Upper lobe of left lung (tissue), 6 donors: Measurements from ENCODE around the gene ABLIM2. TPM values are rescaled to one million over a fixed set of nuclear protein-coding genes. Genes with fewer than 3 reads are reported as not detected.

Source experiments
- ATAC-seq, 2 donors: fragments of 200-7000 bp; cut with Tn5 transposase; one replicate each; pipeline ENCODE4 v1.9.1; 2022; ENCODE audit warnings: mild to moderate bottlenecking in 2 of 2, moderate library complexity in 2 of 2; ENCODE audit not compliant: low FRiP score in 2 of 2
- DNase-seq, 2 donors: peaks; one replicate each; pipeline ENCODE4 v3.0.0-alpha.2; 2019 to 2020
- H3K27ac ChIP-seq, 4 donors: fragments of 200-600 bp; sonication (generic); one replicate each; pipeline ENCODE4 v1.5.1; 2016 to 2019
- H3K27me3 ChIP-seq, 4 donors: fragments of 200-600 bp; sonication (generic); one replicate each; pipeline ENCODE4 v1.5.1; 2017 to 2019
- H3K36me3 ChIP-seq, 4 donors: fragments of 200-600 bp; sonication (generic); one replicate each; pipeline ENCODE4 v1.5.1; 2016 to 2019
- H3K4me1 ChIP-seq, 4 donors: fragments of 200-600 bp; sonication (generic); one replicate each; pipeline ENCODE4 v1.5.1; 2018 to 2019
- H3K4me3 ChIP-seq, 4 donors: fragments of 200-600 bp; sonication (generic); one replicate each; pipeline ENCODE4 v1.5.1; 2017 to 2019; ENCODE audit warnings: mild to moderate bottlenecking in 2 of 4, moderate library complexity in 1 of 4
- H3K9me3 ChIP-seq, 4 donors: fragments of 200-600 bp; sonication (generic); one replicate each; pipeline ENCODE4 v1.5.1; 2018 to 2019
- EP300 ChIP-seq, 4 donors: sonication (generic); formaldehyde crosslinking; IDR thresholded peaks; one replicate each; pipeline ENCODE4 v1.5.1; 2017; ENCODE audit warnings: antibody characterized with exemption in 4 of 4, control low read depth in 2 of 4
- POLR2A ChIP-seq, 4 donors: fragments of 450-650 bp; IDR thresholded peaks; one replicate each; pipeline ENCODE4 v1.5.1; 2016 to 2017; ENCODE audit warnings: antibody characterized with exemption in 4 of 4, mild to moderate bottlenecking in 2 of 4
- POLR2AphosphoS5 ChIP-seq, 2 donors: sonication (generic); formaldehyde crosslinking; IDR thresholded peaks; one replicate each; pipeline ENCODE4 v1.5.1; 2017; ENCODE audit warnings: antibody characterized with exemption in 2 of 2
- WGBS, 2 donors: methylation state at CpG; one replicate each; pipeline ENCODE4 v1.1.5; 2017 to 2018; 5-methylcytosine and 5-hydroxymethylcytosine counted together
- total RNA-seq, 6 donors: library from RNA; depleted of rRNA in 4 of 6; stranded (reverse); fragments of >200 nt in 4 of 6; gene quantifications; one replicate each; pipeline versions ENCODE4 v1.1.0 to v1.2.1, GENCODE V29; 2016 to 2021
- TF ChIP-seq, protein P1 (sequence below), 6 experiments: fragments of 450-650 bp in 4 of 6; fragments of 200-600 bp in 2 of 6; sonication (generic) in 2 of 6; IDR thresholded peaks; one replicate each; pipeline ENCODE4 v1.5.1; 2016 to 2019; ENCODE audit warnings: antibody characterized with exemption in 6 of 6
- donor health status: DM: no; HTN: no; CAD: no; lungs with moderate emphysema.
- donor health status: DM: no; HTN: yes; CAD: no; lungs with severe emphysema.

The ABLIM2 gene
- total RNA-seq, 6 donors from 2014 or later: 3.6 to 36.9 (median 8.1) TPM

DNA sequence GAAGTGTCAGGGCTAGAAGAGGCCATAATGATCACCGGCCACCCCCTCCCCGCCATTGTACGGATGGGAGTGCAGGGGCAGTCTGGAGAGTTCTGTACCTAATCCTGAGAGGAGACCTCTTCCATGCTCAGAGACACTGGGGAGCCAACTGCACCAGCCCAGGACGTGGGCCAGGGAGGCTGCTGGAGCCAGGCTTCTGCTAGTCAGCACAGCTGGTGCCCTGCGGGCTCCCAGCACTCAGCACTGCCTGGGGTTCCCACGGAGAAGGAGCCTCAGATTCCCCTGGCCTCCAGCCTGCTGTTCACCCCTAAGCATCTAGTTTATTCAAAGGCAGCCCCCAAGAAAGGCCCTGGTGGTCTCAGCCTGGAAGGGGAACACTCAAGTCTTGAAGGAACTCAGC, 28.8 kb downstream of the ABLIM2 start:
- ATAC-seq (no peak), DNase-seq (no peak)
- no peak overlapping the region for H3K27ac ChIP-seq
- H3K9me3 ChIP-seq: no peaks in the 10 kb centered on the region
- TF ChIP-seq POLR2AphosphoS5 (IDR thresholded peaks at IDR 0.05) (no peak), EP300 (IDR thresholded peaks at IDR 0.05) (no peak), POLR2A (IDR thresholded peaks at IDR 0.05) (no peak)
- TF ChIP-seq, protein P1, sequence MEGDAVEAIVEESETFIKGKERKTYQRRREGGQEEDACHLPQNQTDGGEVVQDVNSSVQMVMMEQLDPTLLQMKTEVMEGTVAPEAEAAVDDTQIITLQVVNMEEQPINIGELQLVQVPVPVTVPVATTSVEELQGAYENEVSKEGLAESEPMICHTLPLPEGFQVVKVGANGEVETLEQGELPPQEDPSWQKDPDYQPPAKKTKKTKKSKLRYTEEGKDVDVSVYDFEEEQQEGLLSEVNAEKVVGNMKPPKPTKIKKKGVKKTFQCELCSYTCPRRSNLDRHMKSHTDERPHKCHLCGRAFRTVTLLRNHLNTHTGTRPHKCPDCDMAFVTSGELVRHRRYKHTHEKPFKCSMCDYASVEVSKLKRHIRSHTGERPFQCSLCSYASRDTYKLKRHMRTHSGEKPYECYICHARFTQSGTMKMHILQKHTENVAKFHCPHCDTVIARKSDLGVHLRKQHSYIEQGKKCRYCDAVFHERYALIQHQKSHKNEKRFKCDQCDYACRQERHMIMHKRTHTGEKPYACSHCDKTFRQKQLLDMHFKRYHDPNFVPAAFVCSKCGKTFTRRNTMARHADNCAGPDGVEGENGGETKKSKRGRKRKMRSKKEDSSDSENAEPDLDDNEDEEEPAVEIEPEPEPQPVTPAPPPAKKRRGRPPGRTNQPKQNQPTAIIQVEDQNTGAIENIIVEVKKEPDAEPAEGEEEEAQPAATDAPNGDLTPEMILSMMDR (IDR thresholded peaks at IDR 0.05): no peak
- H3K4me3 ChIP-seq: no peak overlapping the region
- WGBS, 2 donors: 90% methylated on average over 3 to 6 of the region's 6 CpGs
- no peaks in the 10 kb centered on the region for H3K27me3 ChIP-seq
- H3K36me3 ChIP-seq: no peaks in the 10 kb centered on the region
- no peaks in the 10 kb centered on the region for H3K4me1 ChIP-seq

DNA sequence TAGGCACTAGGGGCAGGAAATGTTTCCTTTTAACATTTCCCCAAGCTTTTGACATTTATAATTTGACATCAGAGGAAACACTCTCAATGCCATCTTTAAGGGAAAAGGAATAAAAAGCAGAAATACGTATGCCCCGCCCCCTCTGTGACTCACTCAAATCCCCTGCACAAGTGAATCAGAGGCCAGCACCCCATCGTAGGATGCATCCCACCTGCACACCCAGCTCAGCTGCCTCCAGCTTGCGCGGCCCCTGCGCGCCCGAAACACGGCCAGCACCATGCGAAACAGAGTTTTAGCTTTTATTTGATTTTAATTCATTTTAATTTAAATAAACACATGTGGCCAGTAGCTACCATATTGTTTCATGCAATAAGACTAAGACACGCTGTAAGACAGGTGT, 29.5 kb downstream of the ABLIM2 start:
- Histone ChIP-seq H3K4me1 (no peaks in the 10 kb centered on the region), H3K9me3 (no peaks in the 10 kb centered on the region), H3K27me3 (no peaks in the 10 kb centered on the region), H3K36me3 (no peaks in the 10 kb centered on the region), H3K4me3 (no peak overlapping the region), H3K27ac (no peak overlapping the region)
- ATAC-seq (no peak), DNase-seq (no peak)
- TF ChIP-seq POLR2AphosphoS5 (IDR thresholded peaks at IDR 0.05) (no peak), EP300 (IDR thresholded peaks at IDR 0.05) (no peak)
- 92 to 93% methylated on average over 11 of the region's 11 CpGs for WGBS, 2 donors

DNA sequence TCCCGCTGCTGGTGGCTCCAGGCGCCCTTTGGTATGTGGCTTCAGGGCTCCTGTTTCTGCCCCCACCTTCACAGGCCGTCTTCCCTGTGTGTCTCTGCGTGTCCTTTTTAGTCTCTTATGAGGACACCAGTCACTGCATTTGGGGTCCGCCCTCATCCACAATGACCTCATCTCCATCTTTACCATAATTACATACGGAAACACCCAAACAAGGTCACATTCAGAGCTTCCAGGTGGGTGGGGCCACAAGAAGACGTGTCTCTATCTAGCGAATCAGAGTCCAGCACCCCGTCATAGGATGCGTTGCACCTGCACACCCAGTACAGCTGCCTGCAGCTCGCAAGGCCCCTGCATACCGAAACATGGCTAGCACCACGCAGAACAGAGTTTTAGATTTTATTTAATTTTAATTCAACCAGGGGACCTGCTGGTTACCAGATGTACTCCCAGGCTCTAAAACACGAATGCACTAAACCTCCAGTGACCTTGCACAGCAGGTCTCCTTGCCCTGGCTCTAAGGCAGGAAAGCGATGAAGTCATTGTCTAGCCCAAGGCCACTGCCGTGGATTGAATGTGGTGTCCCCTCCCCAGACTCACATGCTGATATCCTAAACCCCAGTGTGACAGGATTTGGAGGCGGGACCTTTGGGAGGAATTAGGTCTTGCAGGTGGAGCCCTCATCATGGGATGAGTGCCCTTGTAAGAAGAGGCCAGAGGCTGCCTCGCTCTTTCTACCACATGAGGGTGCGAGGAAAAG, 30.3 kb downstream of the ABLIM2 start:
- H3K9me3 ChIP-seq: no peaks in the 10 kb centered on the region
- H3K4me3 ChIP-seq: no peak overlapping the region
- whole genome bisulfite sequencing, 2 donors: 78 to 84% methylated on average over 19 of the region's 19 CpGs
- H3K36me3 ChIP-seq: no peaks in the 10 kb centered on the region
- no peak for DNase-seq
- H3K4me1 ChIP-seq: no peaks in the 10 kb centered on the region
- H3K27ac ChIP-seq: no peak overlapping the region
- H3K27me3 ChIP-seq: no peaks in the 10 kb centered on the region
- TF ChIP-seq, protein P1 (IDR thresholded peaks at IDR 0.05): no peak
- TF ChIP-seq POLR2A (IDR thresholded peaks at IDR 0.05) (no peak), EP300 (IDR thresholded peaks at IDR 0.05) (no peak), POLR2AphosphoS5 (IDR thresholded peaks at IDR 0.05) (no peak)
- ATAC-seq: no peak

DNA sequence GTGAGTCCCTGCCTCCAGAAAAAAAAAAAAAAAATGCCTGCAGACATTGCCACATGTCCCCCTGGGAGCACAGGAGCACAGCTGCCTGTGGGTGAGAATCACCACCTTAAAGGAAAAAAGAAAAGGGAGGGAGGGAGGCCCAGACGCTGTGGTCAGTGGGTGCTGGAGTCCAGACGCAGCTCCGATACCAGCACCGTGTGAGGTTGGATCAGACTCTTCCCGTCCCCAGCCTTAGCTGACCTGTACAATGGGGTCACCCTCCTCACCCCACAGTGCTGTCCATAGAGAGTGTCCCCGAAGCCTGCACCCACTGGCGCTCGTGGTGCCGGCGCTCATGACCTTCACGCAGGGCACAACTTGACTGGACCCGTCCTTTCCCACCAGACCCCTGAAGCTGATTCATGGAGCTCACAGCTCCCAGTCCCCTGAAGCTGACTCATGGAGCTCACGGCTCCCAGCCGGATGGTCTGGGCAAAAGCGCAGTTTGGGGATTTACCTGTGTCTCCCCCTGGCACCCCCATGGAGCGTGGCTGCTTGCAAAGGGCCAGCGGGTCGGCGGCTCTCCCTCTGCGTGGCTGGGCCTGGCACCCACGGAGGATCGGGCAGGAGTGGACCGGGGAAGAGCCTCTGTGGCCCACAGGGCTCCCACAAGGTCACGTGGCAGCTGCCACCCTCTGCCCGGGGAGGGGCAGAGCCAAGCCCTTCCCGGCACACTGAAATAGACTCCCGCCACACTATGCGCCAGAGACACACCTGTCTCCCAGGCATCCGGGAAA, 31.4 kb downstream of the ABLIM2 start:
- 91 to 94% methylated on average over 5 to 28 of the region's 29 CpGs for WGBS, 2 donors
- Histone ChIP-seq H3K27me3 (no peaks in the 10 kb centered on the region), H3K9me3 (no peaks in the 10 kb centered on the region), H3K4me3 (no peak overlapping the region), H3K27ac (no peak overlapping the region), H3K4me1 (no peaks in the 10 kb centered on the region), H3K36me3 (no peaks in the 10 kb centered on the region)
- no peak for ATAC-seq
- TF ChIP-seq, protein P1 (IDR thresholded peaks at IDR 0.05): no peak
- TF ChIP-seq EP300 (IDR thresholded peaks at IDR 0.05) (no peak), POLR2A (IDR thresholded peaks at IDR 0.05) (no peak), POLR2AphosphoS5 (IDR thresholded peaks at IDR 0.05) (no peak)
- no peak for DNase-seq

DNA sequence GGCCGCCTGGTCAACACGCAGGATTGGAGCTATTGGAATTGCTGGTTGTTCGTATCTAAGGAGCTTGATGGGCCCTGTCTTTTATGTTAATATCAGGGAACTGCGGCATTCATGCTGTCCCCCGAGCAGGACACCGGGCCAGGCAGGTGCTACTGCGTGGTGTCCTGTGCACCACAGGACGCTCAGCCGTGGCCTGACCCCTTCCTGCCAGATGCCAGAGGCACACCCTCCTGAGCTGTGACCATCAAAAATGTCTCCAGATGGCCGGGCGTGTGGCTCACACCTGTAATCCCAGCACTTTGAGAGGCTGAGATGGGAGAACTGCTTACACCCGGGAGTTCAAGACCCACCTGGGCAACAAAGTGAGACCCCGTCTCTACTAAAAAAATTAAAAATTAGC, 32.1 kb downstream of the ABLIM2 start:
- H3K27me3 ChIP-seq: no peaks in the 10 kb centered on the region
- ATAC-seq: no peak
- no peak overlapping the region for H3K27ac ChIP-seq
- WGBS, 2 donors: 92 to 94% methylated on average over 11 to 13 of the region's 13 CpGs
- H3K4me1 ChIP-seq: no peaks in the 10 kb centered on the region
- DNase-seq: no peak
- no peak for TF ChIP-seq POLR2A (IDR thresholded peaks at IDR 0.05)
- no peak for TF ChIP-seq POLR2AphosphoS5 (IDR thresholded peaks at IDR 0.05)
- TF ChIP-seq, protein P1 (IDR thresholded peaks at IDR 0.05): no peak
- no peak for TF ChIP-seq EP300 (IDR thresholded peaks at IDR 0.05)
- no peaks in the 10 kb centered on the region for H3K36me3 ChIP-seq
- H3K9me3 ChIP-seq: no peaks in the 10 kb centered on the region
- no peak overlapping the region for H3K4me3 ChIP-seq
